Measurements from ENCODE around the gene AQP12B. TPM values are rescaled to one million over a fixed set of nuclear protein-coding genes. Genes with fewer than 3 reads are reported as not detected.

AQP12B gene
- total RNA-seq, 2 experiments from 2014 or later, result not detected

DNA sequence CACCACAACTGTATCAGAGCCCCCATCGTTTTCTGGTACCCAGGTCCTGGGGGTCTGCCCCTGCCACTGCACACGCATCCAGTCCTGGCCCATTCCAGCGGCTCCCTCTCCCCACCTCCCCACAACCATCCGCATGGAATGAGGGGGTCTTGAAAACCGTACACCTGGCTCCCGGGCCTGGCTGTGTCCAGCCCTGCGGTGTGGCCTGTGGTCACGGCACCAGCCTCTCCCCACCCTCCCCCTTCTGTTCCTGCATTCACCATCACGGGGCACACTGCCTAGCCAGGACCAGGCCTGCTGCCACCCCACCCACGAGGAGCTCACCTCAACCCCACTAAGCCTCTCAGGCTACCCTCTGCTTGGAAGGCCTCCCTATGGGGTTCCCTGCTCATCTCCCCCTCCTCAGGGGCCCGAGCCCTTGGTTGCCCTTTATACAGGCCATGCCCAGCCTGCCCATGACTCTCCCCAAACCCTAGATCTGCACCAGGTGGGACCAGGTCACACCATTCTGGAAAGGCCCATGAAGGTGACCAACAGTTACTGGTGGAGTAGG, 46.0 kb downstream of the AQP12B start:
- Mint-ChIP-seq H3K27ac (no peak overlapping the region), H3K4me1 (ENCODE audit: low read depth) (no peaks in the 10 kb centered on the region), H3K36me3 (ENCODE audit: low read depth) (no peaks in the 10 kb centered on the region), H3K9me3 (peaks cover 6% of the 10 kb centered on the region), H3K27me3 (no peaks in the 10 kb centered on the region), H3K4me3 (no peak overlapping the region)
- TF ChIP-seq, protein P1, sequence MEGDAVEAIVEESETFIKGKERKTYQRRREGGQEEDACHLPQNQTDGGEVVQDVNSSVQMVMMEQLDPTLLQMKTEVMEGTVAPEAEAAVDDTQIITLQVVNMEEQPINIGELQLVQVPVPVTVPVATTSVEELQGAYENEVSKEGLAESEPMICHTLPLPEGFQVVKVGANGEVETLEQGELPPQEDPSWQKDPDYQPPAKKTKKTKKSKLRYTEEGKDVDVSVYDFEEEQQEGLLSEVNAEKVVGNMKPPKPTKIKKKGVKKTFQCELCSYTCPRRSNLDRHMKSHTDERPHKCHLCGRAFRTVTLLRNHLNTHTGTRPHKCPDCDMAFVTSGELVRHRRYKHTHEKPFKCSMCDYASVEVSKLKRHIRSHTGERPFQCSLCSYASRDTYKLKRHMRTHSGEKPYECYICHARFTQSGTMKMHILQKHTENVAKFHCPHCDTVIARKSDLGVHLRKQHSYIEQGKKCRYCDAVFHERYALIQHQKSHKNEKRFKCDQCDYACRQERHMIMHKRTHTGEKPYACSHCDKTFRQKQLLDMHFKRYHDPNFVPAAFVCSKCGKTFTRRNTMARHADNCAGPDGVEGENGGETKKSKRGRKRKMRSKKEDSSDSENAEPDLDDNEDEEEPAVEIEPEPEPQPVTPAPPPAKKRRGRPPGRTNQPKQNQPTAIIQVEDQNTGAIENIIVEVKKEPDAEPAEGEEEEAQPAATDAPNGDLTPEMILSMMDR (IDR thresholded peaks at IDR 0.05), result no peak
- ChIA-PET POLR2A (no interaction called here), CTCF (no interaction called here)
- Histone ChIP-seq H3K4me1 (ENCODE audit: insufficient read depth, low read length) (peaks cover 3% of the 10 kb centered on the region), H3K36me3 (ENCODE audit: insufficient read depth, low read length) (no peaks in the 10 kb centered on the region), H3K9me3 (ENCODE audit: control insufficient read depth in 1 of 2, insufficient read depth in 1 of 2, low read length in 2 of 2) (peaks cover 0 to 42% of the 10 kb centered on the region in 2 experiments), H3K27ac (ENCODE audit: low read depth in 1 of 2, low read length in 2 of 2) (no peak overlapping the region), H3K4me3 (ENCODE audit: low read length) (no peak overlapping the region), H3K27me3 (ENCODE audit: control insufficient read depth in 1 of 2, insufficient read depth in 2 of 2, low read length in 2 of 2) (no peaks in the 10 kb centered on the region)
- DNase-seq (peak in 1 of 14 experiments; percentile 5), ATAC-seq (ENCODE audit: poor library complexity) (no peak)
- intact Hi-C loops (cut with DNase I, micrococcal nuclease), result no loop called here

DNA sequence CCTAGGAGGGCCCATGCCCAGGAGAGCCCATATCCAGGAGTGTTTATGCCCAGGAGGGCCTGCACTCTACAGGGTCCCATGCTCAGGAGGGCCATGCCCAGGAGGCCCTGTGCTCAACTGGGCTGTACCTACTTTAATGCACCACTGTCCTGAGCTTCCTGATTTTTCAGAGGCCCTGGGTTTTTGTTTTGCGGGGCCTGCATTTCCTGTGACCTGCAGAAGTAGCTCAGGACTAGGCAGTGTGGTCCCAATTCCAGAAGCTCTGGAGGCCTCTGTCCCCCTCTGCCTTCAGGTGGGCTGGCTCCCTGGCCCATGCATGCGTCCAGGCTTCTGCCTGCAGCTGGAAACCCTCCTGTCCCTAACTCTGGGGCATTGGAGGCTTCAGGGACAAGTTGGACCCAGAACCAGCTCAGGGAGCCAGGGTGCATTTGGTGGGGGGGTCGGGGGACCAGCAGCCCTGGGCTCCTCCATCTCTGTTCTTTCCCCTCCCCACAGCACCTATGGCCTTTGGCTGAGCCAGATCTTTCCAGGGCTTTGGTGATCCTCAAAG, 46.6 kb downstream of the AQP12B start:
- CTCF ChIA-PET, result no interaction called here
- POLR2A ChIA-PET, result no interaction called here

DNA sequence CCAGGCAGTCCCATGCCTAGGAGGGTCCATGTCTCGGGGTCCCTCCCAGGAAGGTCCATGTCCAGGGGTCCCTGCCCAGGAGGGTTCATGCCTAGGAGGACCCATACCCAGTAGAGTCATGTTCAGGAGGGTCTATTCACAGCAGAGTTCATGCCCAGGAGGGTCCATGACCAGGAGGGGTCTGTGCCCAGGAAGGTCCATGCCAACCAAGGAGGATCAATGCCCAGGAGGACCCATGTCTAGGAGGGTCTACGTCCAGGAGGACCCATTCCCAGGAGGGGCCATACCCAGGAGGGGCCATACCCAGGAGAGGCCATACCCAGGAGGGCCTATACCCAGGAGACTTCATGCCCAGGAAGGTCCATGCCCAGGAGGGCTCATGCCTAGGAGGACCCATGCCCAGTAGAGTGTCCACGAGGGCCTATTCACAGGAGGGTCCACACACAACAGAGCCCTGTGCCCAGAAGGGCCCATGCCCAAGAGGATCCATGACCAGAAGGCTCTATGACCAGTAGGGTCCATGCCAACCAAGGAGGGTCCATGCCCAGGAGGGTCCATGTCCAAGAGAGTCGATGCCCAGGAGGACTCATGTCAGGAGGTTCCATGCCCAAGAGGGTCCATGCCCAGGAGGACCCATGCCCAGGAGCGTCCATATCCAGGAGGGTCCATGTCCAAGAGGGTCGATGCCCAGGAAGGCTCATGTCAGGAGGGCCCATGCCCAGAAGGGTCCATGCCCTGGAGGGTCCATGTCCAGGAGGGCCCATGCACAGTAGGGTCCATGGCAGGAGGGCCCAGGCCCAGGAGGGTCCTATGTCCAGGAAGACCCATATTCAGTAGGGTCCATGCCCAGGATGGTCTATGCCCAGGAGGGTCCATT, 47.3 kb downstream of the AQP12B start:
- DNase-seq (peak in 2 of 14 experiments; percentile 7 to 22), ATAC-seq (ENCODE audit: poor library complexity) (no peak)
- Histone ChIP-seq H3K27ac (ENCODE audit: low read depth in 1 of 2, low read length in 2 of 2) (no peak overlapping the region), H3K27me3 (ENCODE audit: control insufficient read depth in 1 of 2, insufficient read depth in 2 of 2, low read length in 2 of 2) (no peaks in the 10 kb centered on the region), H3K4me3 (ENCODE audit: low read length) (no peak overlapping the region), H3K36me3 (ENCODE audit: insufficient read depth, low read length) (peaks cover 6% of the 10 kb centered on the region), H3K4me1 (ENCODE audit: insufficient read depth, low read length) (peaks cover 3% of the 10 kb centered on the region), H3K9me3 (ENCODE audit: control insufficient read depth in 1 of 2, insufficient read depth in 1 of 2, low read length in 2 of 2) (peaks cover 0 to 40% of the 10 kb centered on the region in 2 experiments)
- TF ChIP-seq, protein P1 (IDR thresholded peaks at IDR 0.05), result no peak
- H3K27me3 Mint-ChIP-seq, result no peaks in the 10 kb centered on the region
- H3K9me3 Mint-ChIP-seq, result peaks cover 6% of the 10 kb centered on the region
- ChIA-PET CTCF (no interaction called here), POLR2A (no interaction called here)
- H3K4me1 Mint-ChIP-seq (ENCODE audit: low read depth), result no peaks in the 10 kb centered on the region
- no peaks in the 10 kb centered on the region for H3K36me3 Mint-ChIP-seq (ENCODE audit: low read depth)
- no peak overlapping the region for H3K27ac Mint-ChIP-seq
- intact Hi-C loops (cut with DNase I, micrococcal nuclease), result no loop called here
- no peak overlapping the region for H3K4me3 Mint-ChIP-seq

More for the DNA sequence above, 46.6 kb downstream of the AQP12B start:
- Histone ChIP-seq H3K36me3 (ENCODE audit: insufficient read depth, low read length) (peaks cover 2% of the 10 kb centered on the region), H3K4me3 (ENCODE audit: low read length) (no peak overlapping the region), H3K27me3 (ENCODE audit: control insufficient read depth in 1 of 2, insufficient read depth in 2 of 2, low read length in 2 of 2) (no peaks in the 10 kb centered on the region), H3K9me3 (ENCODE audit: control insufficient read depth in 1 of 2, insufficient read depth in 1 of 2, low read length in 2 of 2) (peaks cover 0 to 42% of the 10 kb centered on the region in 2 experiments), H3K27ac (ENCODE audit: low read depth in 1 of 2, low read length in 2 of 2) (no peak overlapping the region), H3K4me1 (ENCODE audit: insufficient read depth, low read length) (peaks cover 3% of the 10 kb centered on the region)
- no peak for ATAC-seq (ENCODE audit: poor library complexity)
- peak in 1 of 14 experiments; percentile 5 for DNase-seq
- H3K36me3 Mint-ChIP-seq (ENCODE audit: low read depth), result no peaks in the 10 kb centered on the region
- peaks cover 6% of the 10 kb centered on the region for H3K9me3 Mint-ChIP-seq
- TF ChIP-seq, protein P1 (IDR thresholded peaks at IDR 0.05), result no peak
- H3K27me3 Mint-ChIP-seq, result no peaks in the 10 kb centered on the region
- H3K4me1 Mint-ChIP-seq (ENCODE audit: low read depth), result no peaks in the 10 kb centered on the region
- no peak overlapping the region for H3K27ac Mint-ChIP-seq
- H3K4me3 Mint-ChIP-seq, result no peak overlapping the region
- intact Hi-C loops (cut with DNase I, micrococcal nuclease), result no loop called here

All from CD4-positive, alpha-beta T cell (primary cell).